ENCODE results near the gene SYNPO. TPM values are rescaled to one million over a fixed set of nuclear protein-coding genes. Genes with fewer than 3 reads are reported as not detected.

The SYNPO gene
- total and polyA plus RNA-seq, 2 donors (not counting 1 experiment from before 2014, with no cell fraction given): 6.6 to 9.8 TPM

DNA sequence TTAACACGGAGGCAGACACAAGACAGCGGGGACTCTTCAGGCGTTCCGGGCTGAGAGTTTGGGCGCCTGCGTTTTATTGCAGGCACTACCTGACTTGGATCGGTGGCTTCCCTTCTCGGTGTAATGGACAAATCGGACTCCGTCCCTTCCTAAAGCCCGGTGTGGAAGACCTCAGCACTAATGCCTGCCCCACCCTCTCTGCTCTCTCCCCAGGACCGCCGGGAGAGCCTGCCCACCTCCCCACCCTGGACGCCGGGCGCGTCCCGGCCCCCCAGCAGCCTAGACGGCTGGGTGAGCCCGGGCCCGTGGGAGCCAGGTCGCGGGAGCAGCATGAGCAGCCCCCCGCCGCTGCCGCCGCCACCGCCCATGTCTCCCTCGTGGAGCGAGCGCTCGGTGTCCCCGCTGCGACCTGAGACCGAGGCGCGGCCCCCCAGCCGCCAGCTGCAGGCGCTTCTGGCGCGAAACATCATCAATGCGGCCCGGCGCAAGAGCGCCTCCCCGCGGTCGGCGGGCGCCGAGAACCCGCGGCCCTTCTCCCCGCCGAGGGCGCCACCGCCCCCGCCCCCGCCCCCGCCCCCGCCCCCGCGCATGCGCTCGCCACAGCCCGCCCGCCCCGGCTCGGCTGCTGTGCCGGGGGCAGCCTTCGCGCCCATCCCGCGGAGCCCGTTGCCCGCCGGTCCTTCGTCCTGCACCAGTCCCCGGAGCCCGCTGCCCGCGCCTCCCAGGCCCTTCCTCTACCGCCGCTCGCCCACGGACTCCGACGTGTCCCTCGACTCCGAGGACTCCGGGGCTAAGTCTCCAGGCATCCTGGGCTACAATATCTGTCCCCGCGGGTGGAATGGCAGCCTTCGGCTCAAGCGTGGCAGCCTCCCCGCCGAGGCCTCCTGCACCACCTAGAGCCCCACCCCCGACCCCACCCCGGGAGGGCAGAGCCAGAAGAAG is 16.0 kb downstream of the SYNPO start:
- peak in 1 of 2 donors; percentile 52 for DNase-seq (ENCODE audit: low read depth in 2 of 2)
- Histone ChIP-seq H3K4me3 (replicated peaks in 1 of 4; ENCODE audit: control extremely low read depth in 1 of 4, insufficient read depth in 1 of 4, low read depth in 3 of 4, low read length in 4 of 4) (peak overlapping the region; percentile 28 to 58 (median 43)), H3K27ac (ENCODE audit: insufficient read depth, low read length) (no peak overlapping the region), H3K4me2 (ENCODE audit: extremely low read depth, insufficient read depth, low read length) (peak overlapping the region; percentile 87), H3K79me2 (ENCODE audit: control insufficient read depth, insufficient read depth, low read length) (no peaks in the 10 kb centered on the region), H3K9me3 (ENCODE audit: control insufficient read depth, insufficient read depth, low read depth, low read length) (no peaks in the 10 kb centered on the region), H4K20me1 (ENCODE audit: control insufficient read depth, extremely low read depth, insufficient read depth, low read length) (no peaks in the 10 kb centered on the region), H3K4me1 (ENCODE audit: control insufficient read depth, extremely low read depth, insufficient read depth, low read length) (peaks cover 20% of the 10 kb centered on the region), H2AFZ (ENCODE audit: low read length) (peak overlapping the region; percentile 33), H3K9ac (ENCODE audit: insufficient read depth, low read length) (peak overlapping the region; percentile 27), H3K36me3 (ENCODE audit: control insufficient read depth, insufficient read depth, low read length) (peaks cover 3% of the 10 kb centered on the region), H3K27me3 (ENCODE audit: control insufficient read depth, insufficient read depth, low read length) (peaks cover 6% of the 10 kb centered on the region)
- TF ChIP-seq EZH2 (IDR thresholded peaks at IDR 0.05; ENCODE audit: low read length, missing control alignments): no peak
- TF ChIP-seq, protein P1, sequence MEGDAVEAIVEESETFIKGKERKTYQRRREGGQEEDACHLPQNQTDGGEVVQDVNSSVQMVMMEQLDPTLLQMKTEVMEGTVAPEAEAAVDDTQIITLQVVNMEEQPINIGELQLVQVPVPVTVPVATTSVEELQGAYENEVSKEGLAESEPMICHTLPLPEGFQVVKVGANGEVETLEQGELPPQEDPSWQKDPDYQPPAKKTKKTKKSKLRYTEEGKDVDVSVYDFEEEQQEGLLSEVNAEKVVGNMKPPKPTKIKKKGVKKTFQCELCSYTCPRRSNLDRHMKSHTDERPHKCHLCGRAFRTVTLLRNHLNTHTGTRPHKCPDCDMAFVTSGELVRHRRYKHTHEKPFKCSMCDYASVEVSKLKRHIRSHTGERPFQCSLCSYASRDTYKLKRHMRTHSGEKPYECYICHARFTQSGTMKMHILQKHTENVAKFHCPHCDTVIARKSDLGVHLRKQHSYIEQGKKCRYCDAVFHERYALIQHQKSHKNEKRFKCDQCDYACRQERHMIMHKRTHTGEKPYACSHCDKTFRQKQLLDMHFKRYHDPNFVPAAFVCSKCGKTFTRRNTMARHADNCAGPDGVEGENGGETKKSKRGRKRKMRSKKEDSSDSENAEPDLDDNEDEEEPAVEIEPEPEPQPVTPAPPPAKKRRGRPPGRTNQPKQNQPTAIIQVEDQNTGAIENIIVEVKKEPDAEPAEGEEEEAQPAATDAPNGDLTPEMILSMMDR (conservative IDR thresholded peaks at IDR 0.05 in 1 of 2, IDR thresholded peaks at IDR 0.05 in 1 of 2; ENCODE audit: low read depth in 1 of 2, low read length in 2 of 2): peak; percentile 32 to 50

GRCh38 chr5:150658121-150658520 is 17.7 kb downstream of the SYNPO start:
- peaks cover 17% of the 10 kb centered on the region for H3K4me1 ChIP-seq (ENCODE audit: control insufficient read depth, extremely low read depth, insufficient read depth, low read length)
- no peaks in the 10 kb centered on the region for H3K9me3 ChIP-seq (ENCODE audit: control insufficient read depth, insufficient read depth, low read depth, low read length)
- TF ChIP-seq EZH2 (IDR thresholded peaks at IDR 0.05; ENCODE audit: low read length, missing control alignments): no peak
- TF ChIP-seq, protein P1 (conservative IDR thresholded peaks at IDR 0.05 in 1 of 2, IDR thresholded peaks at IDR 0.05 in 1 of 2; ENCODE audit: low read depth in 1 of 2, low read length in 2 of 2): no peak
- H3K79me2 ChIP-seq (ENCODE audit: control insufficient read depth, insufficient read depth, low read length): no peaks in the 10 kb centered on the region
- no peak overlapping the region for H3K27ac ChIP-seq (ENCODE audit: insufficient read depth, low read length)
- peaks cover 15% of the 10 kb centered on the region for H3K27me3 ChIP-seq (ENCODE audit: control insufficient read depth, insufficient read depth, low read length)
- no peak overlapping the region for H3K4me2 ChIP-seq (ENCODE audit: extremely low read depth, insufficient read depth, low read length)
- no peaks in the 10 kb centered on the region for H4K20me1 ChIP-seq (ENCODE audit: control insufficient read depth, extremely low read depth, insufficient read depth, low read length)
- no peak overlapping the region for H2AFZ ChIP-seq (ENCODE audit: low read length)
- H3K9ac ChIP-seq (ENCODE audit: insufficient read depth, low read length): no peak overlapping the region
- no peak overlapping the region for H3K4me3 ChIP-seq (replicated peaks in 1 of 4; ENCODE audit: control extremely low read depth in 1 of 4, insufficient read depth in 1 of 4, low read depth in 3 of 4, low read length in 4 of 4)
- no peaks in the 10 kb centered on the region for H3K36me3 ChIP-seq (ENCODE audit: control insufficient read depth, insufficient read depth, low read length)
- no peak for DNase-seq (ENCODE audit: low read depth in 2 of 2)

GRCh38 chr5:150658699-150659265 is 18.3 kb downstream of the SYNPO start:
- H2AFZ ChIP-seq (ENCODE audit: low read length): no peak overlapping the region

More at GRCh38 chr5:150658699-150659265, 18.3 kb downstream of the SYNPO start:
- no peak overlapping the region for H3K27ac ChIP-seq (ENCODE audit: insufficient read depth, low read length)
- H3K9me3 ChIP-seq (ENCODE audit: control insufficient read depth, insufficient read depth, low read depth, low read length): no peaks in the 10 kb centered on the region
- H3K79me2 ChIP-seq (ENCODE audit: control insufficient read depth, insufficient read depth, low read length): no peaks in the 10 kb centered on the region
- H3K4me1 ChIP-seq (ENCODE audit: control insufficient read depth, extremely low read depth, insufficient read depth, low read length): peaks cover 12% of the 10 kb centered on the region
- no peaks in the 10 kb centered on the region for H3K36me3 ChIP-seq (ENCODE audit: control insufficient read depth, insufficient read depth, low read length)
- TF ChIP-seq, protein P1 (conservative IDR thresholded peaks at IDR 0.05 in 1 of 2, IDR thresholded peaks at IDR 0.05 in 1 of 2; ENCODE audit: low read depth in 1 of 2, low read length in 2 of 2): no peak
- no peak for TF ChIP-seq EZH2 (IDR thresholded peaks at IDR 0.05; ENCODE audit: low read length, missing control alignments)
- H4K20me1 ChIP-seq (ENCODE audit: control insufficient read depth, extremely low read depth, insufficient read depth, low read length): no peaks in the 10 kb centered on the region
- H3K9ac ChIP-seq (ENCODE audit: insufficient read depth, low read length): no peak overlapping the region
- no peak overlapping the region for H3K4me2 ChIP-seq (ENCODE audit: extremely low read depth, insufficient read depth, low read length)
- peaks cover 15% of the 10 kb centered on the region for H3K27me3 ChIP-seq (ENCODE audit: control insufficient read depth, insufficient read depth, low read length)
- no peak overlapping the region for H3K4me3 ChIP-seq (replicated peaks in 1 of 4; ENCODE audit: control extremely low read depth in 1 of 4, insufficient read depth in 1 of 4, low read depth in 3 of 4, low read length in 4 of 4)
- DNase-seq (ENCODE audit: low read depth in 2 of 2): no peak

Data from fibroblast of lung (primary cell).